Measurements from ENCODE around the gene ACAD9. TPM values are rescaled to one million over a fixed set of nuclear protein-coding genes. Genes with fewer than 3 reads are reported as not detected.

ACAD9 gene
- total RNA-seq, 2 experiments from 2014 or later: 45.3 to 45.5 TPM

GRCh38 chr3:128847666-128848370, 31.6 kb upstream of the ACAD9 start:
- ChIA-PET POLR2A (no interaction called here), CTCF (interaction anchor here (1.1 to 4.1 kb wide), 5 partner anchors 30 to 230 kb away, joined by 4 to 27 read pairs (median 7); partner anchors contain the start of gene ACAD9)
- Mint-ChIP-seq H3K4me3 (no peak overlapping the region), H3K4me1 (ENCODE audit: low read depth) (peaks cover 18% of the 10 kb centered on the region), H3K36me3 (no peaks in the 10 kb centered on the region), H3K27me3 (no peaks in the 10 kb centered on the region), H3K9me3 (no peaks in the 10 kb centered on the region), H3K27ac (no peak overlapping the region)
- intact Hi-C loops (cut with micrococcal nuclease): loop anchor here (2.0 to 5.0 kb wide), 3 partner anchors 46 to 229 kb away; no protein-coding TSS in a partner anchor
- DNase-seq: no peak

DNA sequence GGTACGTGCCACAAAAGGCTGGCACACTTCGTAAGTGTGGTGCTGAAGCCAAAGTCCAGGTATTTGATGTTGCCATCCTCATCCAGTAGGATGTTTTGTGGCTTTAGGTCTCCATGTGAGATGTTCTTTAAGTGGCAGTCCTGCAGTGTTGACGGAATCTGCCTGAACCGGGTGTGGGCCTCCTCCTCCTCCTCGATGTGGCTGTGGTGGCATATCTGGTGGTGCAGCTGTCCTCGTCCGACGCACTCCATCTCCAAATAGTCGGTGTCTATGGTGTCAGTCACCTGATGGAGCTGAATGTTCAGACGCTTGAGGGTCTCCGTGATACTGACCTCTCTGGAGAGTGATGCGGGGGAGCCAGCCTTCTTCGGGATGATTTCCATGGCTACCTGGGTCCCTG, 30.5 kb upstream of the ACAD9 start:
- ChIA-PET CTCF (no interaction called here), POLR2A (no interaction called here)
- H3K4me1 Mint-ChIP-seq (ENCODE audit: low read depth): peaks cover 18% of the 10 kb centered on the region
- H3K27ac Mint-ChIP-seq: no peak overlapping the region
- intact Hi-C loops (cut with micrococcal nuclease): loop anchor here (5.0 kb wide), 1 partner anchor 47 kb away; no protein-coding TSS in a partner anchor
- H3K4me3 Mint-ChIP-seq: no peak overlapping the region
- no peaks in the 10 kb centered on the region for H3K27me3 Mint-ChIP-seq
- DNase-seq: no peak
- no peaks in the 10 kb centered on the region for H3K36me3 Mint-ChIP-seq
- H3K9me3 Mint-ChIP-seq: peaks cover 2% of the 10 kb centered on the region

- no peak for DNase-seq
- Mint-ChIP-seq H3K27ac (no peak overlapping the region), H3K4me3 (no peak overlapping the region), H3K9me3 (peaks cover 11% of the 10 kb centered on the region), H3K4me1 (ENCODE audit: low read depth) (peaks cover 18% of the 10 kb centered on the region), H3K27me3 (no peaks in the 10 kb centered on the region), H3K36me3 (peaks cover 7% of the 10 kb centered on the region)
- POLR2A ChIA-PET: no interaction called here
- intact Hi-C loops (cut with micrococcal nuclease): loop anchor here (5.0 kb wide), 1 partner anchor 48 kb away; no protein-coding TSS in a partner anchor
- CTCF ChIA-PET: interaction anchor here (1.1 kb wide), 1 partner anchor 232 kb away, joined by 6 read pairs; no protein-coding TSS in a partner anchor
Observed at GRCh38 chr3:128849911-128850455, 29.4 kb upstream of the ACAD9 start.

DNA sequence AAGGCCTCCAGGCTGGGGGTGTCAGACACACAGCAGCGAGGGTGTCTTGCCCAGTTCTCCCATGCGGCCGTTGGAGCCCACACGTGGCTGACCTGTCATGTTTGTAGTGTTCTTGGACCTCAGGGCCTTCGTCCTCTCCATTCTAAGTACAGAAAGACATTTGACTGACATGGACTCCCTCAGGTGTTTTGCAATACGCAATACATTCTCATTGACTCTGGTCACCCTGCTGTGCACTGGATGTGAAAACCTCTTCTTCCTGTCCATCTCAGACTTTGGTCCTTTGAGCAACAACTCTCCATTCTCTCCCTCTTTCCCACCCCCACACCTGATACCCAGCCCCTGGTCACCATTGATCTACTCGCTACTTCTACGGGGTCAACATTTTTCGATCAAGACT, 28.9 kb upstream of the ACAD9 start:
- peaks cover 13% of the 10 kb centered on the region for H3K4me1 Mint-ChIP-seq (ENCODE audit: low read depth)
- no peak overlapping the region for H3K27ac Mint-ChIP-seq
- H3K27me3 Mint-ChIP-seq: no peaks in the 10 kb centered on the region
- CTCF ChIA-PET: interaction anchor here (1.1 kb wide), 1 partner anchor 233 kb away, joined by 6 read pairs; no protein-coding TSS in a partner anchor
- peaks cover 17% of the 10 kb centered on the region for H3K9me3 Mint-ChIP-seq
- no peak for DNase-seq
- POLR2A ChIA-PET: no interaction called here
- intact Hi-C loops (cut with micrococcal nuclease): no loop called here
- peaks cover 7% of the 10 kb centered on the region for H3K36me3 Mint-ChIP-seq
- no peak overlapping the region for H3K4me3 Mint-ChIP-seq

DNA sequence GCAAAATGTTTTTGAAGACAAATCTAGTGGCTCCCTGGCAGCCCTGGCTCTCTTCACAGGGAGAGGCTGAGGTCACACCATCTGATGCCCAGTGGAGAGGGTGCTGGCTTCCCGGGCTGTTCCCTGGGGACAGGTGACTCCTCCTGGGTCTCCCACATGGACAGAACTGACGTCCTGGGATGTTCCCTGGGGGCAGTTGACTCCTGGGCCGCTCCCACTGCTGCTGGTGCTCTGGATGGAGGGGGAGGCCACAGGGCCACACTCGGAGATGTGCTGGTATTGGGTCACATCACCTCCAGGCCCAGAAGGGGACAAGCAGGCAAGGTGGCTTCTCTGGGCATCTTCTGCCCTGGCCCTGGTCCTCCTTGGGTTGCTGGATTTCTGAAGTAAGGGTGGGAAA, 27.8 kb upstream of the ACAD9 start:
- peaks cover 20% of the 10 kb centered on the region for H3K9me3 Mint-ChIP-seq
- CTCF ChIA-PET: interaction anchor here (1.5 kb wide), 1 partner anchor 171 kb away, joined by 3 read pairs; no protein-coding TSS in a partner anchor
- H3K27ac Mint-ChIP-seq: no peak overlapping the region
- H3K27me3 Mint-ChIP-seq: no peaks in the 10 kb centered on the region
- POLR2A ChIA-PET: no interaction called here
- peaks cover 5% of the 10 kb centered on the region for H3K4me1 Mint-ChIP-seq (ENCODE audit: low read depth)
- intact Hi-C loops (cut with micrococcal nuclease): no loop called here
- H3K36me3 Mint-ChIP-seq: peaks cover 7% of the 10 kb centered on the region
- no peak for DNase-seq
- H3K4me3 Mint-ChIP-seq: no peak overlapping the region

GRCh38 chr3:128853826-128854225, 25.6 kb upstream of the ACAD9 start:
- intact Hi-C loops (cut with micrococcal nuclease): no loop called here
- Mint-ChIP-seq H3K4me1 (ENCODE audit: low read depth) (no peaks in the 10 kb centered on the region), H3K9me3 (peaks cover 32% of the 10 kb centered on the region), H3K27ac (no peak overlapping the region), H3K36me3 (peaks cover 7% of the 10 kb centered on the region), H3K4me3 (no peak overlapping the region), H3K27me3 (no peaks in the 10 kb centered on the region)
- ChIA-PET CTCF (interaction anchor here (0.6 kb wide), 1 partner anchor 69 kb away, joined by 3 read pairs; no protein-coding TSS in a partner anchor), POLR2A (no interaction called here)
- no peak for DNase-seq

- Mint-ChIP-seq H3K36me3 (peaks cover 9% of the 10 kb centered on the region), H3K27ac (no peak overlapping the region), H3K27me3 (no peaks in the 10 kb centered on the region), H3K4me3 (no peak overlapping the region), H3K4me1 (ENCODE audit: low read depth) (no peaks in the 10 kb centered on the region), H3K9me3 (peaks cover 39% of the 10 kb centered on the region)
- ChIA-PET POLR2A (no interaction called here), CTCF (interaction anchor here (0.6 kb wide), 1 partner anchor 69 kb away, joined by 3 read pairs; no protein-coding TSS in a partner anchor)
- intact Hi-C loops (cut with micrococcal nuclease): no loop called here
- DNase-seq: no peak
Observed at GRCh38 chr3:128854475-128854874, 24.9 kb upstream of the ACAD9 start.

DNA sequence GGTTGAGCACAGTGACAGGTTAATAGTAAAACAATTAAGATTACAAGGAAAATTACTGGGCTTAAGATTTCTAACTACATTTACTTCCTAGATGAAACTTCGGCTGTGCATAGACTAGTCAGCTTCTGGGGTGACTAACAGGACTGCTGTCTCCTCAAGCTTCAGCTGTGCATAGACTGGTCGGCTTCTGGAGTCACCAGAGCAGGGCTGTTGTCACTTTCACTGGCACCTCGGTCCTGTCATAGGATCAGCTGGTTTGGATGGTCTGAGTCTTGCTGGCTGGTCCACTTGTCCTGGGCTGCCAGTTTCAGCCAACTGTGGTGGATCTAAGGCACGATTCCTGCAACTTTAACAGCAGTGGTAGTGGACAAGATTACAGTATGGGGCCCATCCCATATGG, 23.9 kb upstream of the ACAD9 start:
- H3K27me3 Mint-ChIP-seq: no peaks in the 10 kb centered on the region
- POLR2A ChIA-PET: no interaction called here
- intact Hi-C loops (cut with micrococcal nuclease): no loop called here

GRCh38 chr3:128858167-128858566, 21.3 kb upstream of the ACAD9 start:
- ChIA-PET CTCF (no interaction called here), POLR2A (no interaction called here)
- H3K9me3 Mint-ChIP-seq: peaks cover 57% of the 10 kb centered on the region
- no peaks in the 10 kb centered on the region for H3K27me3 Mint-ChIP-seq
- H3K4me1 Mint-ChIP-seq (ENCODE audit: low read depth): no peaks in the 10 kb centered on the region
- no peak overlapping the region for H3K4me3 Mint-ChIP-seq
- H3K27ac Mint-ChIP-seq: no peak overlapping the region
- intact Hi-C loops (cut with micrococcal nuclease): no loop called here
- no peak for DNase-seq
- peaks cover 17% of the 10 kb centered on the region for H3K36me3 Mint-ChIP-seq

More for the DNA sequence above, 23.9 kb upstream of the ACAD9 start:
- no peak overlapping the region for H3K4me3 Mint-ChIP-seq
- H3K27ac Mint-ChIP-seq: no peak overlapping the region
- no peaks in the 10 kb centered on the region for H3K4me1 Mint-ChIP-seq (ENCODE audit: low read depth)
- CTCF ChIA-PET: no interaction called here
- peaks cover 15% of the 10 kb centered on the region for H3K36me3 Mint-ChIP-seq
- DNase-seq: no peak
- H3K9me3 Mint-ChIP-seq: peaks cover 50% of the 10 kb centered on the region

GRCh38 chr3:128859630-128860029, 19.8 kb upstream of the ACAD9 start:
- Mint-ChIP-seq H3K27ac (no peak overlapping the region), H3K4me3 (no peak overlapping the region), H3K9me3 (peaks cover 48% of the 10 kb centered on the region), H3K27me3 (no peaks in the 10 kb centered on the region), H3K4me1 (ENCODE audit: low read depth) (no peaks in the 10 kb centered on the region), H3K36me3 (peaks cover 11% of the 10 kb centered on the region)
- no peak for DNase-seq
- POLR2A ChIA-PET: no interaction called here
- CTCF ChIA-PET: no interaction called here
- intact Hi-C loops (cut with micrococcal nuclease): no loop called here

GRCh38 chr3:128861491-128861890, 17.9 kb upstream of the ACAD9 start:
- Mint-ChIP-seq H3K36me3 (peaks cover 10% of the 10 kb centered on the region), H3K27me3 (no peaks in the 10 kb centered on the region), H3K4me3 (no peak overlapping the region), H3K9me3 (peaks cover 37% of the 10 kb centered on the region), H3K27ac (no peak overlapping the region), H3K4me1 (ENCODE audit: low read depth) (no peaks in the 10 kb centered on the region)
- CTCF ChIA-PET: no interaction called here
- POLR2A ChIA-PET: no interaction called here
- intact Hi-C loops (cut with micrococcal nuclease): no loop called here
- DNase-seq: no peak

DNA sequence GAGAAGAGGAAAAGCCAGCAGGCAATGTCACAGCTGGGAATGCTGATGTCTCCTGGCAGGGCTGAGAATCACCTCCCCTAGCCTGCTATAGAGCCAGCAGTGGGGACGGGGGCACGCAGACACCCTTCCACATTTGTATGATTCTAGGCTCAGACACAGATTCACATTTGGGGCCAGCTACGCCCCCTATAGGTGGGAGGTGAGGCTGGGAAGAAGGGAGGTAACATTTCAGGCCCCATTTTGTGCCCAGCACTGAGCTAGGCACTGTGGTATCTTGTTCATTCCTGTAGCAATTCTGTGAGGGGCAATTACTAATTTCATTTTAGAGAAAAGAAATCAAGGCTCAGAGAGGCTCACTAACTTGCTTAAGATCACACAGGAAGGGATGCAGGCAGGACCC, 15.9 kb upstream of the ACAD9 start:
- peak; percentile 40 for DNase-seq
- ChIA-PET CTCF (interaction anchor here (0.9 to 1.4 kb wide), 5 partner anchors 13 to 183 kb away, joined by 3 to 6 read pairs (median 5); no protein-coding TSS in a partner anchor), POLR2A (no interaction called here)
- Mint-ChIP-seq H3K27ac (no peak overlapping the region), H3K27me3 (no peaks in the 10 kb centered on the region), H3K4me1 (ENCODE audit: low read depth) (no peaks in the 10 kb centered on the region), H3K36me3 (peaks cover 10% of the 10 kb centered on the region), H3K9me3 (peaks cover 28% of the 10 kb centered on the region), H3K4me3 (no peak overlapping the region)
- intact Hi-C loops (cut with micrococcal nuclease): no loop called here
